ENCODE results near the gene VAT1.
"Not testable (repeated sequence)": the region's sequence is repeated elsewhere in the genome, so short reads cannot be mapped to it uniquely, and the experiment has no call there.

The VAT1 gene

DNA sequence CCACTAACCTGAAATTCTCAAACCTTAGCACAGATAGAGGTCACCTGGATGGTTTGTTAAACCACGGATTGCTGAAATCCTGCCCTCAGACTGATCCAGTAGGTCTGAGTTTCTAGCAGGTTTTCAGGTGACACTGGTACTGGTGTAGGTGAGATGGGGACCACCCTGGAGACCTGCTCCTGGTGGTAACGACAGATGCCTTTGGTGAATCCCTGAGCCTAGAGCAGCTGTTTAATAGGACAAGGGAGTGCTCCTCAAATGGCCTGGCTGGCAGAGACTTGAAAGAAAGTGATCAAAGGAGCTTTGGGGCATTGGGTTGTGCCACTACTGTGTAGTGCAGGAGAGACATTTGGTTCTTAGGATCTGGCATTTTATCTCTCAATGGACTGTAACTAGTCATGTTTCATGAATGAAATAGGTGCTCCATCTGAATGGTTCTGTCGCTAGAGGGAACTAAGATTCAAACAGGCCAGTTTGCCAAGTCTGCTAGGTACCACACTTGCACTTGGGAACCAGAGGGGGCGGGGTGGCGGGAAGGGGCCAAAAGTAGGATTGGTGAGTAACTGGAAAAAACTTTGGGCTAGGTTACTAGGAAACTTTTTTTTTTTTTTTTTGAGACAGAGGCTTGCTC, 18.5 kb downstream of the VAT1 start:
- no peak for DNase-seq

DNA sequence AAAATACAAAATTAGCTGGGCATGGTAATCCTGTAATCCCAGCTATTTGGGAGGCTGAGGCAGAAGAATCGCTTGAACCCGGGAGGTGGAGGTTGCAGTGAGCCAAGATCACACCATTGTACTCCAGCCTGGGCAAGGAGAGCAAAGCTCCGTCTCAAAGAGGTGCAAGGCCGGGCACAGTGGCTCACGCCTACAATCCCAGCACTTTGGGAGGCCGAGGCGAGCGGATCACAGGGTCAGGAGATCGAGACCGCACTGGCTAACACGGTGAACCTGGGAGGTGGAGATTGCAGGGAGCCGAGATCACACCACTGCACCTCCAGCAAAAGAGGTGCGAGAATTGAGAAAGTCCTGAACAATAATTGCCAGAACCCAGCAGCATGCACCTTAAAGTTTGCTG, 21.3 kb downstream of the VAT1 start:
- not testable (repeated sequence) for DNase-seq

GRCh38 chr17:42999003-42999525, 23.1 kb downstream of the VAT1 start:
- DNase-seq, result no peak

DNA sequence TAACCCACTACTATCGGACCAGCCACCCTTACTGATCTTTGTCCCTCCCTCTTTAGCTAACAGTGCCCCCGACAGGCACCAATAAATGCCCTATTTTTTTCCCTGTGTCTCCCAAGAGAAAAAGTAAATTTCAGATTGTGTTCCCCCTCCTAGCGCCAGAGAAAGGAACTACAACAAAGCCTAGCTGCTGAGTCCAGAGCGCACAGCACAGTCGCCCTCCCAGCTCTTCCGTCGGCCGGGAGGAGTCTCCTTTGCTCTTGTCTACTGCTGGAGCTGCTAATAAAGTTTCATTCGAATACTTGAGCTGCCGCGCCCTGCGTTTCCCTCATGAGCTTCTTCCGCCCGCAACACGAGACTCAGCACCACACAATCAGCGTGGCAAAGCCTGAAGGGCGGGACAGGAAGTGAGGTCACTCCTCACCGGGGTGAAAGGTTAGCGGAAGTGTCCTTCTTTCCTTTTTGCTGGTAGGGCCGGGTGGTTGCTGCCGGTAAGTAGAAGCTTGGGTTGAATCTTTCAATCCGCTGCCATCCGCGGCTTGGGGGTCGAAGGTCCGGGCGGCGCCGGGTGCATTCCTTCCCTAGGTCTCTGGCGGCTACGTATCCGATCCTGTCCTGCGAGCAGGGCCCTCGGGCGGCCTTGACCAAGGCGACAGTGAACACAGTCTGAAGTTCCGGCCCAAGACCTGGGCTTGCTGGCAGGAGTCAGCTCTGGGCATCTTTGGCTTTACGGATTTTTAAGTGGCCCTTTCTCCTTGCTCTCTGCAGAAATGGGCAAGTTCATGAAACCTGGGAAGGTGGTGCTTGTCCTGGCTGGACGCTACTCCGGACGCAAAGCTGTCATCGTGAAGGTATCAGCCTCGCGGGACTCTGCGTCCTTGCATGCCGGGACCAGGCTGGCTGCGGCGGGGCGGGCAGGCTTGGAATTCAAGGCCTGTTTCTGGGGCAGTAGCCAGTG, 23.9 kb downstream of the VAT1 start, which contains the start of gene RPL27:
RPL27 (plus strand) TSS at position 436 of the 955 bp plus-strand sequence; CDS start at position 768, 332 bp downstream.
- peak; percentile 99 for DNase-seq

- no peak for DNase-seq
Measured at GRCh38 chr17:42997390-42997983, 24.7 kb downstream of the VAT1 start.

DNA sequence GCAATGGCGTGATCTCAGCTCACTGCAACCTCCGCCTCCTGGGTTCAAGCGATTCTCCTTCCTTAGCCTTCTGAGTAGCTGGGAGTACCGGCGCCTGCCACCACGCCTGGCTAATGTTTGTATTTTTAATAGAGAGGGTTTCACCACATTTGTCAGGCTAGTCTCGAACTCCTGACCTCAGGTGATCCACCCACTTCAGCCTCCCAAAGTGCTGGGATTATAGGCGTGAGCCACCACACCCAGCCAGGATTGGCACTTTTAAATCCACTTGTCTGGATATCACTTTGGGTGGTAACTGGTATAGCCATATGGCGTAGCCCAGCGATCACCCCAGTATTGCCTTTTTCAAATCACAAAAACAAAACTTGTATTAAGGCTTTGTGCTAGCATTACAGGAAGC, 28.3 kb downstream of the VAT1 start:
- DNase-seq, result not testable (repeated sequence)

DNA sequence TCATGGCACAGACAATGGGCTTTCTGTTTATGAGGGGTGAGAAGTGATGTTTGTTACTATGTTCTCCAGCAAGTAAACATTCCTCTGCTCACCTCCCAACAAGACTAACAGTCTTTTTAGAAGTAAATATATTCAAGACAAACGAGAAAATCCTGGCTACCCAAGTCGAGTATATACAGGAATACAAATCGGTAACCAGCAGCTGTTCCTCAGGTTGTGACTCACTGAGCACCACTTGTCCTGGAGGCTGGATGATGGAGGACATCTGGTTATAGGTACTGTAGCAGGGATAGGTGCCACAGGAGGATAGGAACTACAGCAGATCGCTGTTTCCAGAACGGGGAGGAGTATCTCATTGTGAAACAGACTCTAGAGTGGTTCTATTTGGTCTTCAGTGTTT, 29.3 kb downstream of the VAT1 start:
- no peak for DNase-seq

DNA sequence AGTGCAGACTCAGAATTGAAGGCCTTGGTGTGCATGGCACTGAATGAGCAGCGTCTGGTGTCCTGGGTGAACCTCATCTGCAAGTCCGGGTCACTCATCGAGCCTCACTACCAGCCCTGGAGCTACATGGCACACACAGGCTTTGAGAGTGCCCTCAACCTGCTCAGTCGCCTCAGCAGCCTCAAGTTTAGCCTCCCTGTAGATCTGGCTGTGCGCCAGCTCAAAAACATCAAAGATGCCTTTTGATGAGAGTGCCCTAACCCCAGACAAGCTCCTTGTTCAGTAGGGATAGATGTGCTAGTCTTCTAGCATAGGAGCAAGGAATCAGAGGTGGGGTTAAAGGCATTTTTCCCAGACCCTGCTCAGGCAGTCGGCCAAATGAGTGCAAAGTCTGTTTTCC, 30.7 kb downstream of the VAT1 start:
- DNase-seq, result no peak

- no peak for DNase-seq
Measured at GRCh38 chr17:42989726-42990652, 32.2 kb downstream of the VAT1 start.

GRCh38 chr17:42989141-42989540, 33.0 kb downstream of the VAT1 start:
- no peak for DNase-seq

DNA sequence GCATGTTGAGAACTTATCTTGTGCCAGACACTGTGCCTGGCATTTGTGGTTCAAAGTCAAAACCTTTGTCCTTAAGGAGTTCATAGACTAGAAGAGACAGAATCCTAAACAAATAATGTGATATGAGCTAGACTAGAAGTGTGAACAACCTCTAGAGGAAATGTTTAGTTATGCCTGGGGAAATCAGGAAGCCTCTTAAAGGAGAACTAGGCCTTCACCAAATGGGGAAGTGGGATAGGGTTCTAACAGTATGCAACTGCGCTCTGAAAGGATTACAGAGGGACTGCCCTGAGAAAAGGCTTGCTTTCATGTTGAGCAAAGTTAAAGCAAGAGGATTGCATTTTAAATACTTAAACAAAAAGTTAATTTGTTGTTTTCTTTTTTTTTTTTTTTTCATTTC, 37.0 kb downstream of the VAT1 start:
- peak in 1 of 2 donors; percentile 19 for DNase-seq

GRCh38 chr17:42982266-42982665, 39.9 kb downstream of the VAT1 start:
- DNase-seq, result no peak

DNA sequence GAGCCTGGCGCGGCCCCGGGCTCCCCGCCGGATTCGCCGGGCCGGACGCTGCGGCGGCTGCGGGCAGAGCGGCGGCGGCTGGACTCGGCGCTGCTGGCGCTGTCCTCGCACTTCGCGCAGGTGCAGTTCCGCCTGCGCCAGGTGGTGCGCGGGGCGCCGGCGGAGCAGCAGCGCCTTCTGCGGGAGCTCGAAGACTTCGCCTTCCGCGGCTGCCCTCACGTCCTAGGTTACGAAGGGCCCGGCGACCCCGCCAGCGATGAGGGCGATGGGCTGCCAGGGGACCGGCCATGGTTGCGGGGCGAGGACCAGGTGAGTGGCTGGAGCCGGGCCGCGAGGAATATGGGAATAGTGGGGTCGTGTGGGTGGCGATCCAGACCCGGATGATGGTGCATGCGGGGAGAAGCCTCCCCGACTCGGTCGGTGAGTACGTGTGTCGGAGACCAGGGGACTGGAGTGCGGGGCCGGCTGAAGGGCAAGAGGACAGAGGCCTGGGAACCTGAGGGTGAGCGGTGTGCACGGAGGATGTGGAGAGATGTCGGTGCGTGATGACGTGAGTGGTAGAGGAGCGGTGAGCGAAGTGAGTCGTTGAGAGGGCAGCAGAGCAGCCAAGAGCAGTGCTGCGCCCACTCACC, 41.3 kb downstream of the VAT1 start:
- DNase-seq, result peak; percentile 42 to 62

GRCh38 chr17:42980274-42980765, 41.9 kb downstream of the VAT1 start, which contains the start of gene RUNDC1:
TSS of gene RUNDC1 (plus strand) at chr17:42980565. CDS start at chr17:42980577, 12 bp downstream.
- peak; percentile 90 to 92 for DNase-seq

GRCh38 chr17:42979511-42980273, 42.5 kb downstream of the VAT1 start, which contains the start of gene PTGES3L:
TSS of gene PTGES3L (minus strand) at chr17:42980080. CDS start at chr17:42980053, 27 bp downstream.
- DNase-seq, result no peak

DNA sequence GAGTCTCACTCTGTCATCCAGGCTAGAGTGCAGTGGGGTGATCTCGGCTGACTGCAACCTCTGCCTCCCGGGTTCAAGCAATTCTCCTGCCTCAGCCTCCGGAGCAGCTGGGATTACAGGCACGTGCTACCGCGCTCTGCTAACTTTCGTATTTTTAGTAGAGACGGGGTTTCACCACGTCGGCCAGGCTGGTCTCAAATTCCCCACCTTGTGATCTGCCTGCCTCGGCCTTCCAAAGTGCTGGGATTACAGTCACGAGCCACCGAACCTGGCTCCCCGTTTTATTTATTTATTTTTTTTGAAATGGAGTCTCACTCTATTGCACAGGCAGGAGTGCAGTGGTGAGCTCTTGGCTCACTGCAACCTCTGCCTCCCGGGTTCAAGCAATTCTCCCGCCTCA, 46.5 kb downstream of the VAT1 start:
- DNase-seq, result not testable (repeated sequence)

GRCh38 chr17:42975265-42975664, 46.9 kb downstream of the VAT1 start:
- DNase-seq, result no peak

DNA sequence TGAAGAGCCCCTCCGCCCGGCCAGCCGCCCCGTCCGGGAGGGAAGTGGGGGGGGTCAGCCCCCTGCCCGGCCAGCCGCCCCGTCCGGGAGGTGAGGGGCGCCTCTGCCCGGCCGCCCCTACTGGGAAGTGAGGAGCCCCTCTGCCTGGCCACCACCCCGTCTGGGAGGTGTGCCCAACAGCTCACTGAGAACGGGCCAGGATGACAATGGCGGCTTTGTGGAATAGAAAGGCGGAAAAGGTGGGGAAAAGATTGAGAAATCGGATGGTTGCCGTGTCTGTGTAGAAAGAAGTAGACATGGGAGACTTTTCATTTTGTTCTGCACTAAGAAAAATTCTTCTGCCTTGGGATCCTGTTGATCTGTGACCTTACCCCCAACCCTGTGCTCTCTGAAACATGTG, 48.9 kb downstream of the VAT1 start:
- DNase-seq, result not testable (repeated sequence)

DNA sequence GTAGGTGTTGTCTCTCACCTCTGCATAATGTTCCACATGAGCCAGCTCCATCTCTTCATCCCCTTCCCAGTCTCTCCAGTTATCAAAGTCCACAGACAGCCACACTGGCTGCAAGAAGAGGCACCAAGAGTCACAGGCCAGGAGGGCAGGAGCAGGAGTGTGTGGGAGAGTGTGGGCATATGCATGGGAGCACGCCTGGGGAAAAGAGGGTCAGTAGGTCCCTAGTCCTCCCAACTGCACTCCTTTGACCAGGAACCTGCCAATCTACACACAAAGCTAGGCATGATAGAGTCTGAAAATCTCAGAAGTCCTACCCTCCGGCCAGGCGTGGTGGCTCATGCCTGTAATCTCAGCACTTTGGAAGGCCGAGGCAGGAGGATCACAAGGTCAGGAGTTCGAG, 50.6 kb downstream of the VAT1 start:
- DNase-seq, result no peak

GRCh38 chr17:42969001-42969581, 53.1 kb downstream of the VAT1 start:
- DNase-seq, result no peak
